HG03196 (cell line): ENCODE data around the gene ZNF567.
"Not testable (repeated sequence)": the region's sequence is repeated elsewhere in the genome, so short reads cannot be mapped to it uniquely, and the experiment has no call there.

ENCODE experiments used
- ATAC-seq: cut with Tn5 transposase; IDR thresholded peaks from one replicate; pipeline ENCODE4 v1.9.1; 2021; ENCODE audit not compliant: unreplicated experiment

ZNF567 gene

GRCh38 chr19:36687214-36688056, at the start of gene ZNF567:
ZNF567 (plus strand) TSS chr19:36687612; CDS start chr19:36694868, 7,256 bp downstream.
- peak; percentile 95 for ATAC-seq

GRCh38 chr19:36638862-36639510, 48.4 kb upstream of the ZNF567 start:
- no peak for ATAC-seq

- ATAC-seq, result no peak
These were observed 40.7 kb upstream of the ZNF567 start for GRCh38 chr19:36646746-36647145.

GRCh38 chr19:36652958-36653357, 34.5 kb upstream of the ZNF567 start:
- no peak for ATAC-seq

GRCh38 chr19:36665832-36666231, 21.6 kb upstream of the ZNF567 start:
- ATAC-seq, result no peak

GRCh38 chr19:36668646-36669045, 18.8 kb upstream of the ZNF567 start:
- no peak for ATAC-seq

- ATAC-seq, result no peak
These were observed 15.0 kb upstream of the ZNF567 start for GRCh38 chr19:36672368-36672767.

GRCh38 chr19:36674201-36674600, 13.2 kb upstream of the ZNF567 start:
- no peak for ATAC-seq

GRCh38 chr19:36679455-36679854, 8.0 kb upstream of the ZNF567 start:
- no peak for ATAC-seq

GRCh38 chr19:36685835-36686234, 1.6 kb upstream of the ZNF567 start:
- no peak for ATAC-seq

- ATAC-seq, result peak; percentile 9
These were observed 823 bp upstream of the ZNF567 start for GRCh38 chr19:36686365-36687213.

GRCh38 chr19:36688058-36688457, 646 bp downstream of the ZNF567 start:
- no peak for ATAC-seq

- no peak for ATAC-seq
These were observed 19.7 kb downstream of the ZNF567 start for GRCh38 chr19:36707134-36707533.

GRCh38 chr19:36709423-36709822, 22.0 kb downstream of the ZNF567 start:
- ATAC-seq, result no peak

- ATAC-seq, result no peak
These were observed 32.5 kb downstream of the ZNF567 start for GRCh38 chr19:36719687-36720556.

- ATAC-seq, result not testable (repeated sequence)
These were observed 48.8 kb downstream of the ZNF567 start for GRCh38 chr19:36736166-36736565.

- ATAC-seq, result no peak
These were observed 58.5 kb downstream of the ZNF567 start for GRCh38 chr19:36745870-36746269.

- ATAC-seq, result no peak
These were observed 60.3 kb downstream of the ZNF567 start for GRCh38 chr19:36747750-36748149.

GRCh38 chr19:36748431-36749275, 61.2 kb downstream of the ZNF567 start:
- no peak for ATAC-seq

- ATAC-seq, result not testable (repeated sequence)
These were observed 62.2 kb downstream of the ZNF567 start for GRCh38 chr19:36749613-36750012.
